Neural crest cell (in vitro differentiated cells): Measurements from ENCODE around the gene SGTA. TPM values are rescaled to one million over a fixed set of nuclear protein-coding genes. Genes with fewer than 3 reads are reported as not detected.
"Not testable (repeated sequence)": the region's sequence is repeated elsewhere in the genome, so short reads cannot be mapped to it uniquely, and the experiment has no call there.

ENCODE experiments used
- DNase-seq: peaks from one replicate; pipeline ENCODE4 v3.0.0; 2021; ENCODE audit warnings: low read depth, mixed read lengths, low spot score
- H3K27ac Mint-ChIP-seq: one replicate; pipeline ENCODE4 v1.8.0; 2021; ENCODE audit warnings: mild to moderate bottlenecking, mixed read lengths; ENCODE audit not compliant: unreplicated experiment
- H3K27me3 Mint-ChIP-seq: 2 replicates; pipeline ENCODE4 v1.8.0; 2021; ENCODE audit warnings: low read depth, mild to moderate bottlenecking, mixed read lengths
- H3K36me3 Mint-ChIP-seq: 2 replicates; pipeline ENCODE4 v1.8.0; 2021; ENCODE audit warnings: low read depth, mild to moderate bottlenecking, mixed read lengths
- H3K4me1 Mint-ChIP-seq: 2 replicates; pipeline ENCODE4 v1.8.0; 2021; ENCODE audit warnings: mixed read lengths
- H3K4me3 Mint-ChIP-seq: one replicate; pipeline ENCODE4 v1.8.0; 2021; ENCODE audit warnings: mild to moderate bottlenecking, mixed read lengths
- H3K9me3 Mint-ChIP-seq: 2 replicates; pipeline ENCODE4 v1.8.0; 2021; ENCODE audit warnings: mixed read lengths
- total RNA-seq: library from RNA; stranded (reverse); gene quantifications from 2 replicates; pipeline ENCODE4 v1.2.1, GENCODE V29; 2021
- TF ChIP-seq, protein P1 (sequence below): fragments of 200-600 bp; sonication (generic); conservative IDR thresholded peaks from 2 replicates; pipeline ENCODE4 v1.5.0; 2021; ENCODE audit warnings: antibody characterized with exemption, mild to moderate bottlenecking

SGTA gene
- total RNA-seq, 1 donor from 2014 or later, result 89.9 TPM

DNA sequence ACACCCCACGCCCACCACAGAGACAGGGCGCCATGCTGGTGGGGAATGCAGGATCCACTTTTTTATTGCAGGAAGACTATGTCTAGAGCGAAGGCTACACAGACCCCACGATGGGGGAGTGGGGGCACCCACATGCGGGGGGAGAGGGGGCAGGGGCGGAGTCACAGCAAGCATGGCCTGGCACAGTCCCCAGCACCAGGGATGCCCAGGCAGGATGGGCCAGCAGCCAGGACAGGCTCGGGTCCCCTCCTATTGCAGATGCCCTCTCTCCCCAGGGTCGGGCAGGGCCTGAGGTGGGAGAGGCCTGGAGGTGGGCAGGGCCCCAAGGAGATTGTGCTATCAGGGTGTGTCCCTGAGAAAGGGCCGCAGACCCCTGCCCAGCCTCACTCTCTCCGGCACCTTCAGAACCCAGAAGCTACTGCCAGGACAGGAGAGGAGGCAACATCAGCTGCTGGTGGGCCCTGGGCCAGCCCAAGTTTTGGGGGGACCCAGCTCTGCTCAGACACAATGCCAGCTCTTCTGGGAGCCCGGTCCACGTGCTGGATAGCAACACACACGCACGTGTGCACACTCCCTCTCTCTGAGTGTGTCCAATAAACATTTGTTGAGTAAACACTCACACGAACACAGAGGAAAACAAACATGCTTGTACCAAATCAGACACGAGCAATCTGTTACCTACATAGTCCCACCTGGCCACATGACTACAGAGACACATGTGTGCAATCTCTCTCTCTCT lies 68.4 kb downstream of the SGTA start:
- H3K27ac Mint-ChIP-seq, result no peak overlapping the region
- H3K9me3 Mint-ChIP-seq, result peaks cover 10% of the 10 kb centered on the region
- H3K4me1 Mint-ChIP-seq, result peaks cover 2% of the 10 kb centered on the region
- peaks cover 10% of the 10 kb centered on the region for H3K27me3 Mint-ChIP-seq
- H3K36me3 Mint-ChIP-seq, result peaks cover 10% of the 10 kb centered on the region
- TF ChIP-seq, protein P1, sequence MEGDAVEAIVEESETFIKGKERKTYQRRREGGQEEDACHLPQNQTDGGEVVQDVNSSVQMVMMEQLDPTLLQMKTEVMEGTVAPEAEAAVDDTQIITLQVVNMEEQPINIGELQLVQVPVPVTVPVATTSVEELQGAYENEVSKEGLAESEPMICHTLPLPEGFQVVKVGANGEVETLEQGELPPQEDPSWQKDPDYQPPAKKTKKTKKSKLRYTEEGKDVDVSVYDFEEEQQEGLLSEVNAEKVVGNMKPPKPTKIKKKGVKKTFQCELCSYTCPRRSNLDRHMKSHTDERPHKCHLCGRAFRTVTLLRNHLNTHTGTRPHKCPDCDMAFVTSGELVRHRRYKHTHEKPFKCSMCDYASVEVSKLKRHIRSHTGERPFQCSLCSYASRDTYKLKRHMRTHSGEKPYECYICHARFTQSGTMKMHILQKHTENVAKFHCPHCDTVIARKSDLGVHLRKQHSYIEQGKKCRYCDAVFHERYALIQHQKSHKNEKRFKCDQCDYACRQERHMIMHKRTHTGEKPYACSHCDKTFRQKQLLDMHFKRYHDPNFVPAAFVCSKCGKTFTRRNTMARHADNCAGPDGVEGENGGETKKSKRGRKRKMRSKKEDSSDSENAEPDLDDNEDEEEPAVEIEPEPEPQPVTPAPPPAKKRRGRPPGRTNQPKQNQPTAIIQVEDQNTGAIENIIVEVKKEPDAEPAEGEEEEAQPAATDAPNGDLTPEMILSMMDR, result no peak
- no peak for DNase-seq
- H3K4me3 Mint-ChIP-seq, result no peak overlapping the region

DNA sequence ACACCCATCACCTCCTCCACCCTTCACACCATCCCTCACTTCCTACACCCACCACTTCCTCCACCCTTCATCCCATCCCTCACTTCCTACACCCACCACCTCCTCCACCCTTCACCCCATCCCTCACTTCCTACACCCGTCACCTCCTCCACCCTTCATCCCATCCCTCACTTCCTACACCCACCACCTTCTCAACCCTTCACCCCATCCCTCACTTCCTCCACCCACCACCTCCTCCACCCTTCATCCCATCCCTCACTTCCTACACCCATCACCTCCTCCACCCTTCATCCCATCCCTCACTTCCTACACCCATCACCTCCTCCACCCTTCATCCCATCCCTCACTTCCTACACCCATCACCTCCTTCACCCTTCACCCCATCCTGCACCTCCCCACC lies 69.0 kb downstream of the SGTA start:
- not testable (repeated sequence) for DNase-seq, H3K4me1 Mint-ChIP-seq, H3K27ac Mint-ChIP-seq, H3K4me3 Mint-ChIP-seq, H3K27me3 Mint-ChIP-seq
- peaks cover 10% of the 10 kb centered on the region for H3K9me3 Mint-ChIP-seq
- peaks cover 10% of the 10 kb centered on the region for H3K36me3 Mint-ChIP-seq

DNA sequence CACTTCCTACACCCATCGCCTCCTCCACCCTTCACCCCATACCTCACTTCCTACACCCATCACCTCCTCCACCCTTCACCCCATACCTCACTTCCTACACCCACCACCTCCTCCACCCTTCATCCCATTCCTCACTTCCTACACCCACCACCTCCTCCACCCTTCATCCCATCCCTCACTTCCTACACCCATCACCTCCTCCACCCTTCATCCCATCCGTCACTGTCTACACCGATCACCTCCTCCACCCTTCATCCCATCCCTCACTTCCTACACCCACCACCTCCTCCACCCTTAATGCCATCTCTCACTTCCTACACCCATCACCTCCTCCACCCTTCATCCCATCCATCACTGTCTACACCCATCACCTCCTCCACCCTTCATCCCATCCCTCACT lies 69.9 kb downstream of the SGTA start:
- Mint-ChIP-seq H3K9me3 (peaks cover 10% of the 10 kb centered on the region), H3K36me3 (peaks cover 10% of the 10 kb centered on the region)
- DNase-seq, H3K27me3 Mint-ChIP-seq, H3K27ac Mint-ChIP-seq, H3K4me3 Mint-ChIP-seq, H3K4me1 Mint-ChIP-seq: not testable (repeated sequence)

DNA sequence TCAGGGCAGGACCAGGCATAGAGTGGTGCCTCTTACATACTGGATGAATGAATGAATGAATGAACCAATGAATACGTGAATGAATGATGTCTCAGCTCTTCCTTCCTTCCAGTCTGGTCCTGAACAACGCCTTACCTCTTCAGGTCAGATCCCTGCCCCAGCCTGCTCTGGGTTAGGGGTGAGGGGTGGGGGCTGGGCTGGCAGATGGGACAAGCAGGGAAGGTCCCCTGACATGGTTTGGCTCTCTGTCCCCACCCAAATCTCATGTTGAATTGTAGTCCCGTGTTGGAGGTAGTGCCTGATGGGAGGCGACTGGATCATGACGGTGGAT lies 71.2 kb downstream of the SGTA start:
- H3K27ac Mint-ChIP-seq, result no peak overlapping the region
- DNase-seq, result no peak
- H3K4me1 Mint-ChIP-seq, result no peaks in the 10 kb centered on the region
- peaks cover 10% of the 10 kb centered on the region for H3K9me3 Mint-ChIP-seq
- peaks cover 10% of the 10 kb centered on the region for H3K36me3 Mint-ChIP-seq
- TF ChIP-seq, protein P1, result no peak
- peaks cover 11% of the 10 kb centered on the region for H3K27me3 Mint-ChIP-seq
- no peak overlapping the region for H3K4me3 Mint-ChIP-seq

DNA sequence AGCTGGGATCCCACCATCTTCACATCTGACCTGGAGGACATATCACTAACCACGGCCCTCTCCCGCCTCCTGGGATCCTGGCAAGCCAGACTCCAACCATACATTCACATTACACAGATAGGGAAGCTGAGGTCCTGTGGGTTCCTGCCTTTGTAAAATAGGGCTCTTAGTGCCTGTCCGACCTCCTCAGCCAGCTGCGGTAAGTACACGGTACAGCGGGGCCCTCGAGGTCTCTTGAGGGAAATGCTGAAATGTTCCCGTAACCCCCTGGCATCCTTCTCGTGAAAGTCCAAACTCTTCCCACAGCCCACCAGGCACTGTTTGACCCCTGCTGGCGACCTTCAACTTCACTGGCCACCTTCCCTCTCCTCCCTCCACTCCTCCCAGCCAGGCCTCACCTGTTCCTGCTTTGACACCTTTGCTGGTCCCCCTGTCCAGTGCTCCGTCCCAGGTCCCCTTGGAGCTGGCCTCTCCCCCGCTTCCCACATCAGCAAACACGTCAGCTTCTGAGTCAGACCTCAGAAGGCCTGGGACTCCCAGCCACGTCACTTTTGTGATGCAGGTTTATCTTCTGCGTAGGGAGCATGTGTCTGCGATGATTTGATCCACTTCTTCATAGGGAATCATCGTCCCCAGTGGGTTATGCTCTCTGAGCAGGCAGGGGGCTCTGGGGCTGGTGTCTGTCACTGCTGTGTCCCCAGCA lies 71.8 kb downstream of the SGTA start:
- Mint-ChIP-seq H3K27ac (no peak overlapping the region), H3K27me3 (peaks cover 11% of the 10 kb centered on the region), H3K36me3 (peaks cover 10% of the 10 kb centered on the region), H3K4me1 (no peaks in the 10 kb centered on the region), H3K9me3 (peaks cover 10% of the 10 kb centered on the region), H3K4me3 (no peak overlapping the region)
- TF ChIP-seq, protein P1, result no peak
- DNase-seq, result no peak

DNA sequence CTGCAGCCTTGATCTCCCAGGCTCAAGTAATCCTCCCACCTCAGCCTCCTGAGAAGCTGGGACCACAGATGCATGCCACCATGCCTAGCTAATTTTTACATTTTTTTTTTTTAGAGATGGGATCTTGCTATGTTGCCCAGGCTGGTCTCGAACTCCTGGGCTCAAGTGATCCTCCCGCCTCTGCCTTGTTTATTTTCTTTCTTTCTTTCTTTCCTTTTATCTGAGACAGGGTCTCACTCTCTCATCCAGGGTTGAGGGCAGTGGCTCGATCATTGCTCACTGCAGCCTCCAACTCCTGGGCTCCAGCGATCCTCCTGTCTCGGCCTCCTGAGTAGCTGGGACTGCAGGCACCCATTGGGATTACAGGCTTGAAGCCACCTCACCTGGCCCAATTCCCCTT lies 76.8 kb downstream of the SGTA start:
- H3K27me3 Mint-ChIP-seq, result peaks cover 19% of the 10 kb centered on the region
- H3K4me3 Mint-ChIP-seq, result no peak overlapping the region
- no peaks in the 10 kb centered on the region for H3K9me3 Mint-ChIP-seq
- no peaks in the 10 kb centered on the region for H3K4me1 Mint-ChIP-seq
- TF ChIP-seq, protein P1, result no peak
- DNase-seq, result no peak
- no peaks in the 10 kb centered on the region for H3K36me3 Mint-ChIP-seq
- H3K27ac Mint-ChIP-seq, result no peak overlapping the region

Other genes starting within 250 kb of the SGTA start
- gene GNG7, start 80.6 kb downstream of the SGTA start, total RNA-seq, result 13.9 and 15.1 TPM in 2 replicates
- gene DIRAS1, start 61.9 kb downstream of the SGTA start, total RNA-seq, result 19.9 and 24.4 TPM in 2 replicates
- gene SLC39A3, start 43.3 kb downstream of the SGTA start, total RNA-seq, result 43.0 and 43.1 TPM in 2 replicates
- gene THOP1, start 2.2 kb upstream of the SGTA start, total RNA-seq, result 171 and 173 TPM in 2 replicates
- 8.6 and 9.0 TPM in 2 replicates for gene ZNF554, start 36.6 kb upstream of the SGTA start, total RNA-seq
- 10.5 and 11.4 TPM in 2 replicates for gene ZNF555, start 58.2 kb upstream of the SGTA start, total RNA-seq
- 0.05 TPM in 2 replicates for gene ZNF556, start 84.1 kb upstream of the SGTA start, total RNA-seq
- gene ZNF57, start 117.7 kb upstream of the SGTA start, total RNA-seq, result 4.2 and 4.7 TPM in 2 replicates
- 7.8 and 7.9 TPM in 2 replicates for gene ZNF77, start 161.7 kb upstream of the SGTA start, total RNA-seq
- gene TLE6, start 194.3 kb upstream of the SGTA start, total RNA-seq, result 0.44 TPM in 1 of 2 replicates, not detected in the other
- 0.73 and 1.4 TPM in 2 replicates for gene TLE2, start 246.0 kb upstream of the SGTA start, total RNA-seq